Panc1 (cell line): ENCODE measurements around the gene CDKL4. TPM values are rescaled to one million over a fixed set of nuclear protein-coding genes. Genes with fewer than 3 reads are reported as not detected.

Source experiments
- ATAC-seq: fragments of 200-7000 bp; cut with Tn5 transposase; 2 replicates; pipeline ENCODE4 v1.9.1; 2020; ENCODE audit warnings: mild to moderate bottlenecking, moderate library complexity
- BruUV-seq: library from RNA; stranded (reverse); fragments of 400-500 nt; replicated peaks from 2 replicates; lab custom pipeline; 2021; lab: Mats Ljungman, UMichigan
- CTCF ChIA-PET: fragments of 300-600 bp; sonication (Branson Sonifier 250); formaldehyde crosslinking; loops from one replicate; lab custom pipeline; 2022; ENCODE audit warnings: antibody characterized with exemption; lab: Charles Lee
- POLR2A ChIA-PET: fragments of 300-600 bp; sonication (Branson Sonifier 250); formaldehyde crosslinking; loops from one replicate; lab custom pipeline; 2022; ENCODE audit warnings: antibody characterized with exemption; lab: Charles Lee
- DNase-seq: peaks from one replicate; pipeline ENCODE4 v3.0.0-alpha.2; 2010; ENCODE audit warnings: low read depth, low spot score
- H3K27ac ChIP-seq: 2 replicates; pipeline ENCODE4 v1.5.1; 2011; ENCODE audit warnings: mild to moderate bottlenecking, low read length, inconsistent platforms
- H3K27me3 ChIP-seq: fragments of 200-500 bp; sonication (Bioruptor generic); 2 replicates; pipeline ENCODE4 v1.6.0; 2014; ENCODE audit warnings: low read length, inconsistent platforms; ENCODE audit not compliant: control insufficient read depth, insufficient read depth
- H3K36me3 ChIP-seq: fragments of 200-500 bp; sonication (Bioruptor generic); 2 replicates; pipeline ENCODE4 v1.5.1; 2014; ENCODE audit warnings: inconsistent platforms, mild to moderate bottlenecking, low read length, moderate library complexity; ENCODE audit not compliant: control insufficient read depth, insufficient read depth
- H3K4me1 ChIP-seq: 2 replicates; pipeline ENCODE4 v1.5.1; 2011; ENCODE audit warnings: inconsistent platforms, mild to moderate bottlenecking, low read length, moderate library complexity; ENCODE audit not compliant: control insufficient read depth, insufficient read depth
- H3K4me3 ChIP-seq, 2 experiments: 2 replicates each; pipeline ENCODE4 v1.5.1; 2011 to 2012; ENCODE audit warnings: low read depth in 2 of 2, low read length in 2 of 2, mild to moderate bottlenecking in 2 of 2, inconsistent platforms in 1 of 2, moderate library complexity in 1 of 2
- H3K9me3 ChIP-seq: fragments of 200-500 bp; sonication (Bioruptor generic); 2 replicates; pipeline ENCODE4 v1.5.1; 2014; ENCODE audit warnings: low read depth, mild to moderate bottlenecking, inconsistent platforms, low read length, moderate library complexity; ENCODE audit not compliant: control insufficient read depth, insufficient read depth
- POLR2AphosphoS5 ChIP-seq: IDR thresholded peaks from 2 replicates; pipeline ENCODE4 v1.6.1; 2012; ENCODE audit warnings: mild to moderate bottlenecking, low read depth, low read length, moderate library complexity
- SIN3A ChIP-seq: IDR thresholded peaks from 2 replicates; pipeline ENCODE4 v1.6.1; 2012; ENCODE audit warnings: low read depth, mild to moderate bottlenecking, low read length, moderate library complexity, borderline replicate concordance; ENCODE audit not compliant: insufficient read depth
- TCF7L2 ChIP-seq: IDR thresholded peaks from 2 replicates; pipeline ENCODE4 v1.6.1; 2011; ENCODE audit warnings: mild to moderate bottlenecking, low read depth, low read length, inconsistent platforms
- in situ Hi-C: cut with HindIII; loops from 2 replicates; pipeline ENCODE4 v1.10.0; 2016; ENCODE audit warnings: low sequenced_read_pairs, low pct_unique_long_range_greater_than_20kb
- intact Hi-C: fragments of 100-400 bp; cut with micrococcal nuclease; formaldehyde crosslinking; loops from one replicate; pipeline ENCODE4 v1.10.0; 2022; ENCODE audit not compliant: unreplicated experiment
- total RNA-seq: library from RNA; stranded (reverse); gene quantifications from one replicate; pipeline ENCODE4 v1.2.1, GENCODE V29; 2021; ENCODE audit not compliant: unreplicated experiment
- TF ChIP-seq, protein P1 (sequence below): fragments of 450-650 bp; IDR thresholded peaks from 2 replicates; pipeline ENCODE4 v1.5.1; 2017; ENCODE audit warnings: mild to moderate bottlenecking
- TF ChIP-seq, protein P2 (sequence below), 2 experiments: IDR thresholded peaks; 2 replicates each; pipeline ENCODE4 v1.6.1; 2011 to 2012; ENCODE audit warnings: low read depth in 2 of 2, control low read depth in 1 of 2, low read length in 1 of 2, mild to moderate bottlenecking in 1 of 2, moderate library complexity in 1 of 2; ENCODE audit not compliant: insufficient read depth in 1 of 2

The CDKL4 gene
- total RNA-seq, 1 experiment from 2014 or later = not detected

DNA sequence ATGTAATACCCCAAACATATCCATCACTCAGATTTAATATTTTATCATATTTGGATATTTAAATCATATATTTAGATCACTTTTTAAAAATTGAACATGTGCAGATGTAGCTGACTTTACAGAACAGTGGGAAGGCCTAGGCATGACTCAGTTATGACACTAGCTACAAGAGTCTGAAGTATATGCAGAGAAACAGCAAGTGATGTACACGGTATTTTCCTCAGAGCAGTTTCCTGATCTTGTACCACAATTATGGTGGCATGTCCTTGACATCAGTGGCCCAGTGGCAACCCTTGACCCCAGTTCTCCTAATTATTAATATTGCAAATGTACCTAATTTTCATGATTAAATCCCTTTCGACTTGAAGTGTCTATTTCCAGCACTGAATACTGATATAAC lies 28.2 kb downstream of the CDKL4 start:
- intact Hi-C loops = no loop called here
- CTCF ChIA-PET = no interaction called here
- DNase-seq (no peak), ATAC-seq (no peak)
- no peak for TF ChIP-seq POLR2AphosphoS5
- TF ChIP-seq TCF7L2 = no peak
- TF ChIP-seq, protein P1, sequence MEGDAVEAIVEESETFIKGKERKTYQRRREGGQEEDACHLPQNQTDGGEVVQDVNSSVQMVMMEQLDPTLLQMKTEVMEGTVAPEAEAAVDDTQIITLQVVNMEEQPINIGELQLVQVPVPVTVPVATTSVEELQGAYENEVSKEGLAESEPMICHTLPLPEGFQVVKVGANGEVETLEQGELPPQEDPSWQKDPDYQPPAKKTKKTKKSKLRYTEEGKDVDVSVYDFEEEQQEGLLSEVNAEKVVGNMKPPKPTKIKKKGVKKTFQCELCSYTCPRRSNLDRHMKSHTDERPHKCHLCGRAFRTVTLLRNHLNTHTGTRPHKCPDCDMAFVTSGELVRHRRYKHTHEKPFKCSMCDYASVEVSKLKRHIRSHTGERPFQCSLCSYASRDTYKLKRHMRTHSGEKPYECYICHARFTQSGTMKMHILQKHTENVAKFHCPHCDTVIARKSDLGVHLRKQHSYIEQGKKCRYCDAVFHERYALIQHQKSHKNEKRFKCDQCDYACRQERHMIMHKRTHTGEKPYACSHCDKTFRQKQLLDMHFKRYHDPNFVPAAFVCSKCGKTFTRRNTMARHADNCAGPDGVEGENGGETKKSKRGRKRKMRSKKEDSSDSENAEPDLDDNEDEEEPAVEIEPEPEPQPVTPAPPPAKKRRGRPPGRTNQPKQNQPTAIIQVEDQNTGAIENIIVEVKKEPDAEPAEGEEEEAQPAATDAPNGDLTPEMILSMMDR = no peak
- no peak for TF ChIP-seq SIN3A
- TF ChIP-seq, protein P2, sequence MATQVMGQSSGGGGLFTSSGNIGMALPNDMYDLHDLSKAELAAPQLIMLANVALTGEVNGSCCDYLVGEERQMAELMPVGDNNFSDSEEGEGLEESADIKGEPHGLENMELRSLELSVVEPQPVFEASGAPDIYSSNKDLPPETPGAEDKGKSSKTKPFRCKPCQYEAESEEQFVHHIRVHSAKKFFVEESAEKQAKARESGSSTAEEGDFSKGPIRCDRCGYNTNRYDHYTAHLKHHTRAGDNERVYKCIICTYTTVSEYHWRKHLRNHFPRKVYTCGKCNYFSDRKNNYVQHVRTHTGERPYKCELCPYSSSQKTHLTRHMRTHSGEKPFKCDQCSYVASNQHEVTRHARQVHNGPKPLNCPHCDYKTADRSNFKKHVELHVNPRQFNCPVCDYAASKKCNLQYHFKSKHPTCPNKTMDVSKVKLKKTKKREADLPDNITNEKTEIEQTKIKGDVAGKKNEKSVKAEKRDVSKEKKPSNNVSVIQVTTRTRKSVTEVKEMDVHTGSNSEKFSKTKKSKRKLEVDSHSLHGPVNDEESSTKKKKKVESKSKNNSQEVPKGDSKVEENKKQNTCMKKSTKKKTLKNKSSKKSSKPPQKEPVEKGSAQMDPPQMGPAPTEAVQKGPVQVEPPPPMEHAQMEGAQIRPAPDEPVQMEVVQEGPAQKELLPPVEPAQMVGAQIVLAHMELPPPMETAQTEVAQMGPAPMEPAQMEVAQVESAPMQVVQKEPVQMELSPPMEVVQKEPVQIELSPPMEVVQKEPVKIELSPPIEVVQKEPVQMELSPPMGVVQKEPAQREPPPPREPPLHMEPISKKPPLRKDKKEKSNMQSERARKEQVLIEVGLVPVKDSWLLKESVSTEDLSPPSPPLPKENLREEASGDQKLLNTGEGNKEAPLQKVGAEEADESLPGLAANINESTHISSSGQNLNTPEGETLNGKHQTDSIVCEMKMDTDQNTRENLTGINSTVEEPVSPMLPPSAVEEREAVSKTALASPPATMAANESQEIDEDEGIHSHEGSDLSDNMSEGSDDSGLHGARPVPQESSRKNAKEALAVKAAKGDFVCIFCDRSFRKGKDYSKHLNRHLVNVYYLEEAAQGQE (IDR thresholded peaks at IDR 0.05; ENCODE audit: insufficient read depth in 1 of 2, low read depth in 2 of 2, low read length in 1 of 2) = no peak
- H3K27ac ChIP-seq = no peak overlapping the region
- no peaks in the 10 kb centered on the region for H3K27me3 ChIP-seq
- H3K9me3 ChIP-seq = no peaks in the 10 kb centered on the region
- in situ Hi-C loops = no loop called here
- no peaks in the 10 kb centered on the region for H3K4me1 ChIP-seq
- no peaks in the 10 kb centered on the region for H3K36me3 ChIP-seq
- no peak overlapping the region for H3K4me3 ChIP-seq
- BruUV-seq = no TSS peak
- POLR2A ChIA-PET = no interaction called here

DNA sequence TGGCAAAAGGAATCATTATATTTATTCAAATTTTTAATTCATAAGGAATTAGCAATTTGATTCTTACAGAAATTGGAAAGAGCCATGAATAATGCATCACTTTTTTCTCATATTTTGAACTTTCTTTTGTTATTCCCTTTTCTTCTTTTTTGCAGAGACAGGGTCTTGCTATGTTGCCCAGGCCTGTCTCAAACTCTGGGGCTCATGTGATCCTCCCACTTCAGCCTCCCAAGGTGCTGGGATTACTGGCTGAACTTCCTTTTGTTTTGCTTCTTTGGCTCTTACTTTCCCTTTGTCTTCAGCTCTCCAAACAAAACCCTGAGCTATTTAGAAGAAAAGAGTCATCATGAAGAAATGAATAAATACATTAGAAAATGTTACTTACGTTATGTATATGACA lies 30.8 kb downstream of the CDKL4 start:
- in situ Hi-C loops (no loop called here), intact Hi-C loops (no loop called here)
- ATAC-seq (no peak), DNase-seq (no peak)
- Histone ChIP-seq H3K27ac (no peak overlapping the region), H3K4me3 (no peak overlapping the region), H3K36me3 (no peaks in the 10 kb centered on the region), H3K9me3 (no peaks in the 10 kb centered on the region), H3K27me3 (no peaks in the 10 kb centered on the region), H3K4me1 (no peaks in the 10 kb centered on the region)
- ChIA-PET POLR2A (no interaction called here), CTCF (no interaction called here)
- BruUV-seq = no TSS peak
- TF ChIP-seq, protein P1 = no peak
- TF ChIP-seq, protein P2 (IDR thresholded peaks at IDR 0.05; ENCODE audit: insufficient read depth in 1 of 2, low read depth in 2 of 2, low read length in 1 of 2) = no peak
- TF ChIP-seq TCF7L2 (no peak), SIN3A (no peak), POLR2AphosphoS5 (no peak)
